GM12878 (cell line): Measurements from ENCODE around the gene PKN2. TPM values are rescaled to one million over a fixed set of nuclear protein-coding genes. Genes with fewer than 3 reads are reported as not detected.

Experiments used
- ATAC-seq: fragments of 200-7000 bp; cut with Tn5 transposase; 3 replicates; pipeline ENCODE4 v1.9.1; 2020; ENCODE audit warnings: mild to moderate bottlenecking, moderate library complexity
- BruUV-seq: library from RNA; stranded (reverse); fragments of 400-500 nt; replicated peaks from 2 replicates; lab custom pipeline; 2021; lab: Mats Ljungman, UMichigan
- CTCF ChIA-PET: fragments of 300-600 bp; sonication (Branson Sonifier 250); formaldehyde crosslinking; extraction: SDS; loops from one replicate; lab custom pipeline; 2021; ENCODE audit warnings: inconsistent platforms; lab: Yijun Ruan, JAX
- POLR2A ChIA-PET: fragments of 350-600 bp; formaldehyde crosslinking; extraction: SDS; loops from one replicate; lab custom pipeline; 2021; ENCODE audit warnings: inconsistent platforms; lab: Charles Lee
- RAD21 ChIA-PET: fragments of 300-600 bp; sonication (Branson Sonifier 250); formaldehyde crosslinking; loops from one replicate; lab custom pipeline; 2023; ENCODE audit warnings: antibody characterized with exemption; ENCODE audit not compliant: unreplicated experiment; lab: Charles Lee
- SMC1A ChIA-PET: fragments of 300-600 bp; sonication (Branson Sonifier 250); formaldehyde crosslinking; loops from one replicate; lab custom pipeline; 2023; ENCODE audit not compliant: unreplicated experiment, uncharacterized antibody; lab: Charles Lee
- DNase-seq: peaks from one replicate; pipeline ENCODE4 v3.0.0-alpha.2; 2011; ENCODE audit warnings: low read depth, low spot score
- FAIRE-seq: peaks from 3 replicates; lab custom pipeline; 2011; peaks lifted over from hg19 to GRCh38; lab: Jason Lieb, UNC
- H2AFZ ChIP-seq: 2 replicates; pipeline ENCODE4 v1.6.0; 2011; ENCODE audit warnings: low read depth, low read length, control low read depth; ENCODE audit not compliant: control insufficient read depth
- H3K27ac ChIP-seq: 2 replicates; pipeline ENCODE4 v1.5.1; 2011; ENCODE audit warnings: control low read depth; ENCODE audit not compliant: control insufficient read depth, insufficient read depth
- H3K27me3 ChIP-seq, 2 experiments: replicated peaks in 1 of 2; 2 replicates each; pipeline versions ENCODE4 v1.6.0 to v1.6.1; 2011; ENCODE audit warnings: low read length in 1 of 2; ENCODE audit not compliant: control insufficient read depth in 2 of 2, insufficient read depth in 2 of 2
- H3K36me3 ChIP-seq, 2 experiments: 2 replicates each; pipeline ENCODE4 v1.5.1; 2011; ENCODE audit warnings: low read length in 1 of 2; ENCODE audit not compliant: control insufficient read depth in 2 of 2, insufficient read depth in 2 of 2
- H3K4me1 ChIP-seq: 2 replicates; pipeline ENCODE4 v1.6.1; 2011; ENCODE audit warnings: mild to moderate bottlenecking, low read length, moderate library complexity, mixed read lengths; ENCODE audit not compliant: control insufficient read depth, insufficient read depth
- H3K4me2 ChIP-seq: 2 replicates; pipeline ENCODE4 v1.6.0; 2011; ENCODE audit warnings: control low read depth; ENCODE audit not compliant: control insufficient read depth, insufficient read depth
- H3K4me3 ChIP-seq: fragments of 200-600 bp; sonication (generic); 2 replicates; pipeline ENCODE4 v1.5.1; 2016
- H3K79me2 ChIP-seq: 2 replicates; pipeline ENCODE4 v1.6.0; 2011; ENCODE audit warnings: low read length; ENCODE audit not compliant: control insufficient read depth, insufficient read depth
- H3K9ac ChIP-seq: 2 replicates; pipeline ENCODE4 v1.8.0; 2011; ENCODE audit warnings: low read length, control low read depth, mixed read lengths; ENCODE audit not compliant: control insufficient read depth, insufficient read depth
- H3K9me3 ChIP-seq: replicated peaks from 3 replicates; pipeline ENCODE4 v1.5.1; 2011; ENCODE audit warnings: mild to moderate bottlenecking, low read length; ENCODE audit not compliant: control insufficient read depth, insufficient read depth
- H4K20me1 ChIP-seq: 2 replicates; pipeline ENCODE4 v1.6.0; 2011; ENCODE audit not compliant: control insufficient read depth, insufficient read depth
- ATF3 ChIP-seq: IDR thresholded peaks from 2 replicates; pipeline ENCODE4 v1.6.1; 2011; ENCODE audit warnings: low read depth, mild to moderate bottlenecking, low read length, moderate library complexity, borderline replicate concordance; ENCODE audit errors: extremely low read depth
- ATF7 ChIP-seq: fragments of 450-650 bp; IDR thresholded peaks from 2 replicates; pipeline ENCODE4 v1.6.1; 2016; ENCODE audit warnings: low read depth, mild to moderate bottlenecking
- E2F4 ChIP-seq: IDR thresholded peaks from 2 replicates; pipeline ENCODE4 v1.6.1; 2012; ENCODE audit warnings: low read depth, low read length, improper control_type of control experiment
- KAT2A ChIP-seq: conservative IDR thresholded peaks from 2 replicates; pipeline ENCODE4 v1.6.1; 2011; ENCODE audit warnings: low read depth, low read length; ENCODE audit not compliant: control insufficient read depth
- KLF5 ChIP-seq: fragments of 450-650 bp; IDR thresholded peaks from 2 replicates; pipeline ENCODE4 v1.6.1; 2014; ENCODE audit warnings: mild to moderate bottlenecking; ENCODE audit not compliant: partially characterized antibody
- MEF2A ChIP-seq: IDR thresholded peaks from 2 replicates; pipeline ENCODE4 v1.6.1; 2011; ENCODE audit warnings: low read depth, mild to moderate bottlenecking, low read length, moderate library complexity; ENCODE audit not compliant: insufficient read depth
- PAX8 ChIP-seq: fragments of 450-650 bp; IDR thresholded peaks from 2 replicates; pipeline ENCODE4 v1.6.1; 2017; ENCODE audit warnings: mild to moderate bottlenecking, moderate library complexity
- RFX5 ChIP-seq: IDR thresholded peaks from 2 replicates; pipeline ENCODE4 v1.6.1; 2011; ENCODE audit warnings: low read depth, low read length, improper control_type of control experiment
- SIX5 ChIP-seq: IDR thresholded peaks from 2 replicates; pipeline ENCODE4 v1.6.1; 2011; ENCODE audit warnings: mild to moderate bottlenecking, low read depth, low read length, moderate library complexity; ENCODE audit not compliant: severe bottlenecking
- TCF7 ChIP-seq: IDR thresholded peaks from 2 replicates; pipeline ENCODE4 v1.6.1; 2014; ENCODE audit warnings: antibody characterized with exemption, borderline replicate concordance
- ZNF24 ChIP-seq: fragments of 450-650 bp; IDR thresholded peaks from 2 replicates; pipeline ENCODE4 v1.6.1; 2017; ENCODE audit warnings: antibody characterized with exemption, mild to moderate bottlenecking
- WGBS: methylation state at CpG from one replicate; pipeline ENCODE4 v1.1.6; 2016; ENCODE audit warnings: low lambda C conversion rate; ENCODE audit not compliant: insufficient replicate concordance, insufficient coverage; ENCODE audit errors: missing lambda C conversion rate; 5-methylcytosine and 5-hydroxymethylcytosine counted together
- in situ Hi-C: fragments of 300-500 bp; cut with MboI; formaldehyde crosslinking; loops from 9 replicates; pipeline ENCODE4 v1.14.3; 2018; ENCODE audit warnings: mixed read lengths
- intact Hi-C: fragments of 100-400 bp; cut with micrococcal nuclease; formaldehyde crosslinking; loops from one replicate; pipeline ENCODE4 v1.14.2; 2022; ENCODE audit not compliant: unreplicated experiment
- polyA plus RNA-seq, 11 experiments: library from polyadenylated mRNA; depleted of rRNA in 4 of 11; unstranded in 6 of 11; stranded (reverse) in 5 of 11; fragments of >200 nt; fragmentation: Nextera tagmentation in 4 of 11; fragmentation: Illumina TruSeq in 1 of 11; extraction: Ambion mirVana in 4 of 11; extraction: Trizol in 1 of 11; gene quantifications; 1 replicate in 1 of 11; 2 replicates in 10 of 11; pipeline versions ENCODE4 v1.2.1 to v1.2.3, GENCODE V29; 2011 to 2016; ENCODE audit warnings: inconsistent platforms in 2 of 11, missing spikeins in 2 of 11, low read depth in 1 of 11
- total RNA-seq, 4 experiments: library from RNA; depleted of rRNA in 3 of 4; stranded (reverse); fragments of >200 nt in 3 of 4; fragmentation: Illumina TruSeq in 1 of 4; extraction: Trizol in 1 of 4; gene quantifications; 2 replicates each; pipeline versions ENCODE4 v1.2.1 to v1.2.3, GENCODE V29; 2013 to 2021

Gene PKN2
- total and polyA plus RNA-seq, 10 of the 15 experiments (the other 5 are each of a cell fraction or from before 2014, with no cell fraction given) = 2.6 to 18.3 (median 12.9) TPM

- TF ChIP-seq E2F4 (no peak), SIX5 (no peak), ZNF24 (no peak), MEF2A (no peak), RFX5 (no peak), ATF3 (no peak), PAX8 (no peak), TCF7 (no peak), KLF5 (no peak)
Observed at GRCh38 chr1:88768187-88768586, 84.1 kb downstream of the PKN2 start (continued).

GRCh38 chr1:88768816-88769215 lies 84.7 kb downstream of the PKN2 start:
- no peaks in the 10 kb centered on the region for H4K20me1 ChIP-seq
- H3K4me3 ChIP-seq = no peak overlapping the region
- intact Hi-C loops = no loop called here
- no peak for ATAC-seq
- no peaks in the 10 kb centered on the region for H3K27me3 ChIP-seq
- WGBS = 94% methylated on average over 5 of the region's 5 CpGs
- H3K36me3 ChIP-seq = peaks cover 0 to 5% of the 10 kb centered on the region in 2 experiments; a peak in 1 of 4 replicates
- ChIA-PET RAD21 (interaction anchor here (0.6 to 1.4 kb wide), 2 partner anchors 12 to 229 kb away, joined by 3 read pairs; no protein-coding TSS in a partner anchor), POLR2A (no interaction called here), CTCF (interaction anchor here (0.6 to 1.4 kb wide), 2 partner anchors 12 to 91 kb away, joined by 3 to 5 read pairs; no protein-coding TSS in a partner anchor), SMC1A (interaction anchor here (0.9 to 2.0 kb wide), 2 partner anchors 11 to 83 kb away, joined by 4 to 6 read pairs; no protein-coding TSS in a partner anchor)
- H3K79me2 ChIP-seq = no peaks in the 10 kb centered on the region
- no peak overlapping the region for H3K9ac ChIP-seq
- H3K27ac ChIP-seq = no peak overlapping the region
- no peak overlapping the region for H2AFZ ChIP-seq
- H3K9me3 ChIP-seq = no peaks in the 10 kb centered on the region
- BruUV-seq = no TSS peak
- H3K4me2 ChIP-seq = no peak overlapping the region
- no peaks in the 10 kb centered on the region for H3K4me1 ChIP-seq
- TF ChIP-seq KAT2A (no peak), ATF7 (no peak)
- TF ChIP-seq, all 136 proteins: peak for 0
- DNase-seq (no peak), FAIRE-seq (peak; percentile 31)
- in situ Hi-C loops = no loop called here
